BLaER1 (cell line): ENCODE measurements around the gene MAP3K14.

Source experiments
- H3K27ac ChIP-seq: shearing (Covaris generic); formaldehyde crosslinking; 2 replicates; pipeline ENCODE4 v1.8.1; 2022
- H3K27me3 ChIP-seq: shearing (Covaris generic); formaldehyde crosslinking; 2 replicates; pipeline ENCODE4 v1.8.1; 2022
- H3K36me3 ChIP-seq: shearing (Covaris generic); formaldehyde crosslinking; 2 replicates; pipeline ENCODE4 v1.8.1; 2022
- H3K4me1 ChIP-seq: shearing (Covaris generic); formaldehyde crosslinking; 2 replicates; pipeline ENCODE4 v1.8.1; 2022
- H3K4me2 ChIP-seq: shearing (Covaris generic); formaldehyde crosslinking; 2 replicates; pipeline ENCODE4 v1.8.1; 2022
- H3K4me3 ChIP-seq: shearing (Covaris generic); formaldehyde crosslinking; 2 replicates; pipeline ENCODE4 v1.8.1; 2022
- H3K9ac ChIP-seq: shearing (Covaris generic); formaldehyde crosslinking; 2 replicates; pipeline ENCODE4 v1.8.1; 2022
- H3K9me3 ChIP-seq: shearing (Covaris generic); formaldehyde crosslinking; 2 replicates; pipeline ENCODE4 v1.8.1; 2022
- H4K20me1 ChIP-seq: shearing (Covaris generic); formaldehyde crosslinking; 2 replicates; pipeline ENCODE4 v1.8.1; 2022
- Cebpa-rat ChIP-seq: shearing (Covaris generic); IDR thresholded peaks from 2 replicates; pipeline ENCODE4 v1.8.1; 2022

MAP3K14 gene

GRCh38 chr17:45227101-45227925 lies 89.5 kb downstream of the MAP3K14 start:
- TF ChIP-seq Cebpa-rat: no peak
- H3K4me3 ChIP-seq: peak overlapping the region; percentile 83
- H3K27me3 ChIP-seq: no peaks in the 10 kb centered on the region
- H3K4me2 ChIP-seq: peak overlapping the region; percentile 98
- no peaks in the 10 kb centered on the region for H3K9me3 ChIP-seq
- peaks cover 6% of the 10 kb centered on the region for H3K36me3 ChIP-seq
- H3K4me1 ChIP-seq: peaks cover 96% of the 10 kb centered on the region
- H3K9ac ChIP-seq: peak overlapping the region; percentile 90
- H3K27ac ChIP-seq: peak overlapping the region; percentile 94
- peaks cover 33% of the 10 kb centered on the region for H4K20me1 ChIP-seq

DNA sequence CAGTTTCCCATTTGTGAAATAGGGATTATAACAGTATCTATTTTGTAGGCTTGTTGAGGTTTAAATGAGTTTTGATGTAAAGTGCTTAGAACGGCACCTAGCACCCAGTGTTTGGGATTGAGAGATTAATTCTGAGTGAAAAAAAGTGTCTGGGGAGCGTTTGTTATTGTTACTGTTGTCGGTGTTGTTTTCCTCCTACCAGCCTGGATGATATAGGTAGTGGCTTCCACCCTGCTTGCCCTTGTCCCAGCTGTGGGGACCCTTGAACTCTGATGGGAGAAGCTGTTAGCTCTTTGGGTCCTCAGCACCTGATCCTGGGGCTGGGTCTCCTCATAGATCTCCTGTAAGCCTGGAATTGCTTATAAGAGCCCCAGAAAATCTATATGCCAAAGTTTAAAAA lies 90.2 kb downstream of the MAP3K14 start:
- Histone ChIP-seq H3K36me3 (no peaks in the 10 kb centered on the region), H3K27me3 (no peaks in the 10 kb centered on the region), H3K9me3 (no peaks in the 10 kb centered on the region), H3K27ac (peak overlapping the region; percentile 94), H3K9ac (peak overlapping the region; percentile 90), H3K4me3 (peak overlapping the region; percentile 83), H4K20me1 (peaks cover 25% of the 10 kb centered on the region), H3K4me1 (peaks cover 88% of the 10 kb centered on the region), H3K4me2 (peak overlapping the region; percentile 98)
- TF ChIP-seq Cebpa-rat: no peak

GRCh38 chr17:45225964-45226530 lies 90.8 kb downstream of the MAP3K14 start:
- H3K4me1 ChIP-seq: peaks cover 86% of the 10 kb centered on the region
- peak overlapping the region; percentile 83 for H3K4me3 ChIP-seq
- H3K27ac ChIP-seq: peak overlapping the region; percentile 94
- no peaks in the 10 kb centered on the region for H3K27me3 ChIP-seq
- no peaks in the 10 kb centered on the region for H3K36me3 ChIP-seq
- H3K9ac ChIP-seq: peak overlapping the region; percentile 90
- H4K20me1 ChIP-seq: peaks cover 20% of the 10 kb centered on the region
- TF ChIP-seq Cebpa-rat: no peak
- no peaks in the 10 kb centered on the region for H3K9me3 ChIP-seq
- peak overlapping the region; percentile 98 for H3K4me2 ChIP-seq

- Histone ChIP-seq H3K9ac (peak overlapping the region; percentile 90), H3K4me1 (peaks cover 86% of the 10 kb centered on the region), H3K9me3 (no peaks in the 10 kb centered on the region), H3K36me3 (no peaks in the 10 kb centered on the region), H3K27me3 (no peaks in the 10 kb centered on the region), H3K4me3 (peak overlapping the region; percentile 83), H4K20me1 (peaks cover 11% of the 10 kb centered on the region), H3K4me2 (peak overlapping the region; percentile 98), H3K27ac (peak overlapping the region; percentile 94)
- no peak for TF ChIP-seq Cebpa-rat
Measured at GRCh38 chr17:45225051-45225700, 91.6 kb downstream of the MAP3K14 start.

GRCh38 chr17:45224671-45225050 lies 92.2 kb downstream of the MAP3K14 start:
- Histone ChIP-seq H3K27me3 (no peaks in the 10 kb centered on the region), H3K27ac (peak overlapping the region; percentile 94), H3K9me3 (no peaks in the 10 kb centered on the region), H4K20me1 (peaks cover 6% of the 10 kb centered on the region), H3K36me3 (no peaks in the 10 kb centered on the region), H3K4me3 (peak overlapping the region; percentile 83), H3K9ac (peak overlapping the region; percentile 90), H3K4me2 (peak overlapping the region; percentile 98), H3K4me1 (peaks cover 86% of the 10 kb centered on the region)
- no peak for TF ChIP-seq Cebpa-rat

GRCh38 chr17:45223539-45224528 lies 93.0 kb downstream of the MAP3K14 start:
- peak overlapping the region; percentile 83 for H3K4me3 ChIP-seq
- H3K9me3 ChIP-seq: no peaks in the 10 kb centered on the region
- TF ChIP-seq Cebpa-rat: no peak
- H3K27ac ChIP-seq: peak overlapping the region; percentile 94
- no peaks in the 10 kb centered on the region for H4K20me1 ChIP-seq
- H3K9ac ChIP-seq: peak overlapping the region; percentile 90
- H3K36me3 ChIP-seq: no peaks in the 10 kb centered on the region
- H3K4me2 ChIP-seq: peak overlapping the region; percentile 98
- peaks cover 86% of the 10 kb centered on the region for H3K4me1 ChIP-seq
- H3K27me3 ChIP-seq: no peaks in the 10 kb centered on the region

DNA sequence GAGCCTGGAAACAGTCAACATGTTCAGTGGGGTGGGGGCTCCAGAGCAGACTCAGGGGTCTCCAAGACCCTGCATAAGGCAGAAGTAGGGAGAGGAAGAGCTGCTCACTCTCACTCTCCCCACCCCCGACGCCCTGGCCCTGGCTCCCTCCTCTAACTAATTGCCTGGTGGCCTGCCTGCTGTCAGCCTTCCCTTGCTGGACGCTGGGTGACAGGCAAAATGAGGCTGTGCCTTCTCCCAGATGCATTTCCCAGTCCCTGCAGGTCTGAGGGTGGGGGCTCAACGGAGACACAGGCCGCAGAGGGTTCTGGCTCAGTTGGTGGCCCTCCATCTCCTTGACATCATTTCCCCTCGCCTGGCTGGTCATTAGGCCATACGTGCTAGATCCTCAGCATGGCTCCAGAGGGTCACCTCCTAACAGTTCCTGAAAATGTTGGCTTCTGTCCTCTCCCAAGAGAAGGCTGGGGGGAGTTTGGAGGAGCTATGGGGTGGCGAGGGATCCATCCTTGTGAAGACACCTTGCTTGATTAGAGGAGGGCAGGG lies 93.8 kb downstream of the MAP3K14 start:
- Histone ChIP-seq H3K4me1 (peaks cover 79% of the 10 kb centered on the region), H3K4me2 (peak overlapping the region; percentile 98), H3K4me3 (peak overlapping the region; percentile 83), H3K27me3 (no peaks in the 10 kb centered on the region), H3K9me3 (no peaks in the 10 kb centered on the region), H3K9ac (peak overlapping the region; percentile 90), H3K36me3 (no peaks in the 10 kb centered on the region), H3K27ac (peak overlapping the region; percentile 94), H4K20me1 (no peaks in the 10 kb centered on the region)
- no peak for TF ChIP-seq Cebpa-rat

DNA sequence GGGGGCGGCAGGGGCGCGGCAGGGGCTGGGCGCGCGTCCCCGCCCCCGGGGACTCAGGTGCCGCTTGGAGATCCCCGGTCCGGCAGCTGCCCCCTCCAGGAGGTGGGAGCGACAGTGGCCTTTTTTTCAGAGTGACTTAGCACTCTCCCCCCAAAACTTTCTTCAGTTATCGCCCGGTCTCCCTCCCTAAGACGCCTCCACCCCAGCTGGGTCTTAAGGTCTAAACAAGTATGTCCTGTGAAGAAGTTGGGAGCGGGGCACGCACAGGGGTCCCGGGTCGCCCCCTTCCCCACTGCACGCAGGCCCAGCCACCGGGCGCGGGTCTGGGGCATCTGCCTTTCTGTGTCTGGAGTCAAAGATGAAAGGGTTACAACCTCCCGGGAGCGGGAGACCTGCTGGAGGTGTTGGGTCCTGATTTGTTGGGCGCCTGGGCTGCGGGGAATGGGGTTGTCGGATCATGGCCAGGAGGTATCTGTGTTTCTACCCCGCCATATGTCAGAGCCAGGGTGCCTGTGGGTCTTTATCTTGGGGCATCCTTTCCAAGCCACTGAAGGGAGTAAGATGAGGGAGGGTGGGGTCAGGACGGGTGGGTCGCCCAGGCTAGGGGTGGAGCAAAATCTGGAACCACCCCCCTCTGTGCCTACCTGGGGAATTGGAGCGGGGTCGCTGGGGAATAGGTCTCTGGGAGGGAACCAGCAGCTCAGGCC lies 94.4 kb downstream of the MAP3K14 start:
- Histone ChIP-seq H3K9me3 (no peaks in the 10 kb centered on the region), H3K4me1 (peaks cover 75% of the 10 kb centered on the region), H3K36me3 (no peaks in the 10 kb centered on the region), H3K4me2 (peak overlapping the region; percentile 98), H3K27me3 (no peaks in the 10 kb centered on the region), H3K9ac (peak overlapping the region; percentile 90), H4K20me1 (no peaks in the 10 kb centered on the region), H3K27ac (peak overlapping the region; percentile 94), H3K4me3 (peak overlapping the region; percentile 83)
- no peak for TF ChIP-seq Cebpa-rat

- peaks cover 75% of the 10 kb centered on the region for H3K4me1 ChIP-seq
- H4K20me1 ChIP-seq: no peaks in the 10 kb centered on the region
- TF ChIP-seq Cebpa-rat: no peak
- H3K27me3 ChIP-seq: no peaks in the 10 kb centered on the region
- peak overlapping the region; percentile 98 for H3K4me2 ChIP-seq
- H3K4me3 ChIP-seq: peak overlapping the region; percentile 83
- no peaks in the 10 kb centered on the region for H3K9me3 ChIP-seq
- peak overlapping the region; percentile 90 for H3K9ac ChIP-seq
- peak overlapping the region; percentile 94 for H3K27ac ChIP-seq
- H3K36me3 ChIP-seq: no peaks in the 10 kb centered on the region
Measured at GRCh38 chr17:45222014-45222288, 94.9 kb downstream of the MAP3K14 start.
